Diencephalon (tissue), 1 donor: ENCODE measurements around the gene COMMD10. TPM values are rescaled to one million over a fixed set of nuclear protein-coding genes. Genes with fewer than 3 reads are reported as not detected.

Experiments
- small RNA-seq: library from RNA; depleted of rRNA; stranded (forward); fragments of <200 nt; gene quantifications from one replicate; pipeline ENCODE3, GENCODE V24; 2014
- total RNA-seq: library from RNA; depleted of rRNA; stranded (reverse); fragments of >200 nt; gene quantifications from one replicate; pipeline ENCODE4 v1.2.3, GENCODE V29; 2014

The COMMD10 gene
- total RNA-seq, result 31.6 TPM

GRCh38 chr5:116084871-116085715, at the start of gene COMMD10:
Gene COMMD10, plus strand, starts transcription at chr5:116085025.

Small RNA genes lying within 50 kb of the gene (small RNA-seq; reads per million reads assigned to genes)
- not detected for gene HMGN2P27
- gene RNU6-644P, result not detected

Other genes with a start within 250 kb of the COMMD10 start
- gene ATG12, start 243.5 kb upstream of the COMMD10 start, total RNA-seq, result 72.7 TPM
- gene AP3S1, start 243.1 kb upstream of the COMMD10 start, total RNA-seq, result 152 TPM
- 1.8 TPM for gene LVRN, start 122.5 kb upstream of the COMMD10 start, total RNA-seq
- not detected for gene ARL14EPL, start 52.6 kb upstream of the COMMD10 start, total RNA-seq